HG02571 (cell line): ENCODE data around the gene TMC8.
"Not testable (repeated sequence)": the region's sequence is repeated elsewhere in the genome, so short reads cannot be mapped to it uniquely, and the experiment has no call there.

Source experiments
- ATAC-seq: cut with Tn5 transposase; IDR thresholded peaks from one replicate; pipeline ENCODE4 v1.9.1; 2021; ENCODE audit warnings: mild to moderate bottlenecking, moderate library complexity; ENCODE audit not compliant: unreplicated experiment

The TMC8 gene

DNA sequence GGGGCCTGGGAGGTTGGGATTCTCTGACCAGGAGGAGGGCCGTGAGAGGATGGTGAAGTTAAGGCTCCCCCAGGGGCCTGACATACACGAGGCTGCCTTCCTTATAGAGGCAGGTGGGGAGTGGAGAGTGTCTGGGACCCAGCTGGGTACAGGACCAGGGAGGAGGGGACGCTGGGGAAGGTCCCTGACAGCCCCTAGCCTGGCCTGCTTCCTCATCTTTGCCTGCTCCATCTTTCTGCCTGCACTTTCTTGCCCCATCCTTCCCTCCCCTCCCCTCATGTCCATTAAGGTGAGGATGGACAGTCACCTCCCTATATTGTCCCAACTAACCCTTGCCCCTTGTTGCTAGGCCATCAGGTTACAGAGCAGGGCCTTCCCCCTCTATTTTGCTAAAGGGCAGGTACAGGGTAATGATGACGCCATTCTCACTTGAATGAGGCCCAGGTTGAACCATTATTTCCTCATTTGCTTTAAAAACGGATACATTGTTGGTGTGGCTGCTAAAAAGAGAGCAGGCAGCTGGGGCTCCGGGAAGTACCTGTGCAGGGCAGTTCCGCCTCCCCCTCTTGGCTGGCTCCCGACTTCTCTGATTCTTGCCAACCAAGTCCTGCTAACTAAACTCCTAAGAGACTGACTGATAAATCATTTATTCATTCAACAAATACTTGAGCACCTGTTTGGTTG lies 16.9 kb downstream of the TMC8 start:
- ATAC-seq = no peak

DNA sequence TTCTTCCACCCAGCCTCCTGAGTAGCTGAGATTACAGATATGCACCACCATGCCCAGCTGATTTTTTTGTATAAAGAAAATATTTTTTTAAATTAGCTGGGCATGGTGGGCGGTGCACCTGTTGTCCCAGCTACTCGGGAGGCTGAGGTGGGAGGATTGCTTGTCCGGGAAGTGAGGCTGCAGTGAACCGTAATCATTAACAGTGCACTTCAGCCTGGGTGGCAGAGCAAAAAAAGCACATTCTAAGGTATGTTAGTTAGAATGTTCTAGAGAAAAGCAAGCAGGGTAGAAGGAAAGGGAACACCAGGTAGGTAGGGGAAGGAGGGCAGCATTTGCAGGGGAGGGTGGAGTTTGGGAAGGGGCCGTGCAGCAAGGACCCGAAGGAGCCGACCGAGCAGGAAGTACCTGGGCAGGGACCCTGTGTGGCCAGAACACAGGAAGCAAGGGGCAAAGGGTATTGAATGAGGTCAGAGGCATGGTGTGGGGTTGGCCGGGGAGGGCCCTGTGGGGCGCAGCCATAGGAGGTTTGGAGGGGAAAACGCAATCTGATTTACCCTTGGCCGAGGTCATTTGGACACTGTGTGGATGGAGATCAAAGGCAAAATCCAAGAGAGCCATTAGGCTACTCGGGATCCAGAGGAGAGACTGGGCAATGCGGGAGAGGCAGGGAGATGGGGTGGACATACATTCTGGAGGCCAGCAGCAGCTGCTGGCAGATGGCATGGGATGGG lies 17.9 kb downstream of the TMC8 start:
- ATAC-seq = no peak

DNA sequence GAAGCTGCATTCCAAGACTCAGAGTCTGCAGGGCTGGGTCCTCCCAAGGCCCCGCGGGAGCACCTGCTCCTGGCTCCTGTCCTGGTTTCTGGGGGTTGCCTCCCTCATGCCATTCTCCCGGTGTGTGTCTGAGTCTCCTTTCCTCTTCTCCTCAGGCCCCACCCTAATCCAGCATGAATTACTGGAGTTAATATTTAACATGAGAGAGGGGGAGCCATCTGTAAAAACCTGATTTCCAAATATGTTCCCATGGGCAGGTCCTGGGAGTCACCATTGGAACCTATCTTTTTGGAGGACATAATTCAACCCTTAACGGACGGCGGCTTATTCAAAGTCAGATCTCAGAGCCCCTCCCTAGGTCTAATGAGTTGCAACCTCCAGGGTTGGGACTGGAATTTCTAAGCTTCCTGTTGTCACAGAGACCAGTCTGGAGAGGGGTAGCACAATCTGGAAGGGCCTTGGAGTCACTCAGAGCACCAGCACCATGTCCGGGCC lies 21.0 kb downstream of the TMC8 start:
- no peak for ATAC-seq

DNA sequence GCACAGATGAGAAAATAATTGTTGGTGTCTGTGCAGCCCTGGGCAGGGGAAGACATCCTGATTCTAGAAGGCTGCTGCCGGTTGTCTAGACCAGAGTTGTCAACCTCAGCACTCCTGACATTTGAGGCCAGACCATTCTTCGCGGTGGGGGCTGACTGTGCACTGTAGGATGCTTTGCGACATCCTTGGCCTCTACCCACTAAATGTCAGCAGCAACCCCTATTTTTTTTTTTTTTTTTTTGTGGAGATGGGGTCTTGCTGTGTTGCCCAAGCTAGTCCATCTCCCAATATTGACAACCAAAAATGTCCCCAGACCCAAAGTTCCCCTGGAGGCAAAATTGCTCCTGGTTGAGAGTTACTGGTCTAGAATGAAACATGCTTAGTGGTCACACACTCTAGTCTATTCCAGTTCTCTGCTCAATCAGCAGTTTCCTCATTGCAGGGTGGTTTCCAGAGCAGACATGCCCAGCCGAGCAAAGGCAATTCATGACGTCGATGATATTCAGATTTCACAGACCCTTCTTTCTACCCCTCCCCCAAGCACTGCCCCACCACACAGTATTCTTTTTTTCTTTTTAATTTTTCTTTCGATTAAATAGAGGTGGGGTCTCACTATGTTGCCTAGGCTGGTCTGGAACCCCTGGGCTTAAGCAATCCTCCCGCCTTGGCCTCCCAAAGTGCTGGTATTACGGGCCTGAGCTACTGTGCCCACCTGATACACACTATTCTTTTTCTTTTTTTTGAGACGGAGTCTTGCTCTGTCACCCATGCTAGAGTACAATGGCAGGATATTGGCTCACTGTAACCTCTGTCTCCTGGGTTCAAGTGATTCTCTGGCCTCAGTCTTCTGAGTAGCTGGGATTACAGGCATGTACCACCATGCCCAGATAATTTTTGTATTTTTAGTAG lies 24.6 kb downstream of the TMC8 start:
- ATAC-seq = peak; percentile 53

DNA sequence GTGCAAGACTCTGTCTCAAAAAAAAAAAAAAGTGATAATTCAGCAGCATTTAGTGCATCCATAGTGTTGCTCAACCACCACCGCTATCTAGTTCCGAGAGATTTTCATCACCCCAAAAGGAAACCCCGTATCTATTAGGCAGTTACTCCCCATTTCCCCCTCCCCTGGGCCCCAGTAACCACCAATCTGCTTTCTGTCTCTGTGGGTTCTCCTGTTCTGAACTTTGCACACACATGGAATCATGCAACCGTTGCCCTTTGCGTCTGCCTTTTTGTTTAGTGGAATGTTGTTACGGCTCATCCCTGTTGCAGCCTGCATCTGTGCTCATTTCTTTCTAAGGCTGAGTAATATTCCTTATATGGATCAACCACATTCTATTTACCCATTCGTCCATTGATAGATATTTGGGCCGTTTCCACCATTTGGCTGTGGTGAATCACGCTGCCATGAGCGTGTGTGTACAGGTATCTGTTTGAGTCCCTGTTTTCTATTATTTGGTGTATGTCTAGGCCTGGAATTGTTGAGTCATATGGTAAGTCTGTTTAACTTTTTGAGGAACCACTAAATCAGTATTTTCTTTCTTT lies 29.1 kb downstream of the TMC8 start:
- no peak for ATAC-seq

DNA sequence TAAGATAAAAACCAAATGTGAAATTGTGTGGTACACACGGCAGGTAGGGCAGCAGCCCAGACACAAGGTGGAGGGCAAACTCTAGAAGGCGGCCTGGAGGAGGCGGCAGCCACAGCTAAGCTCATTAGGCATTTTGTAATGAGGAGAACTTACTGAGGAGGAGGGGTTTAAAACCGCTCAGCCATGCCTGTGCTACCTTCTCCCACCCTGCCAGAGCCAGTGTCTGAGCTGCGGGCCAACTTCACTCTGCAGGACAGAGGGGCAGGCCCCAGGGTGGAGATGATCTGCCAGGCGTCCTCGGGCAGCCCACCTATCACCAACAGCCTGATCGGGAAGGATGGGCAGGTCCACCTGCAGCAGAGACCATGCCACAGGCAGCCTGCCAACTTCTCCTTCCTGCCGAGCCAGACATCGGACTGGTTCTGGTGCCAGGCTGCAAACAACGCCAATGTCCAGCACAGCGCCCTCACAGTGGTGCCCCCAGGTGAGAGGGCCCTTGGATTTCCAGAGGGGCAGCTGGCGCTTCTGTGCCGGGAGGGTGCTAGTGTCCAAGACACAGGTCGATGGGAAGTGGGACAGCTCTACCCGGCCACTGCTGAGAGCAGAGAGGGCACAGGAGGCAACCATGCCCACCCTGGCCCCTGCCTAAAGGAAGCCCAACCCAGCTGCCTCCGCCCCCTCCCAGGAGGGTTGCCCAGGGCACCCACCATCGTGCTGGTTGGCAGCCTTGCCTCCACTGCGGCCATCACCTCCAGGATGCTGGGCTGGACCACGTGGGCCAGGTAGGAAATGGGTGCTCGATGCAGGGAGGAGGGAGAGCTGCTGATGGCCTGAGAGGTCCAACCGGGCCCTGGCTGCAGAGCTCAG lies 33.5 kb downstream of the TMC8 start:
- ATAC-seq = no peak

DNA sequence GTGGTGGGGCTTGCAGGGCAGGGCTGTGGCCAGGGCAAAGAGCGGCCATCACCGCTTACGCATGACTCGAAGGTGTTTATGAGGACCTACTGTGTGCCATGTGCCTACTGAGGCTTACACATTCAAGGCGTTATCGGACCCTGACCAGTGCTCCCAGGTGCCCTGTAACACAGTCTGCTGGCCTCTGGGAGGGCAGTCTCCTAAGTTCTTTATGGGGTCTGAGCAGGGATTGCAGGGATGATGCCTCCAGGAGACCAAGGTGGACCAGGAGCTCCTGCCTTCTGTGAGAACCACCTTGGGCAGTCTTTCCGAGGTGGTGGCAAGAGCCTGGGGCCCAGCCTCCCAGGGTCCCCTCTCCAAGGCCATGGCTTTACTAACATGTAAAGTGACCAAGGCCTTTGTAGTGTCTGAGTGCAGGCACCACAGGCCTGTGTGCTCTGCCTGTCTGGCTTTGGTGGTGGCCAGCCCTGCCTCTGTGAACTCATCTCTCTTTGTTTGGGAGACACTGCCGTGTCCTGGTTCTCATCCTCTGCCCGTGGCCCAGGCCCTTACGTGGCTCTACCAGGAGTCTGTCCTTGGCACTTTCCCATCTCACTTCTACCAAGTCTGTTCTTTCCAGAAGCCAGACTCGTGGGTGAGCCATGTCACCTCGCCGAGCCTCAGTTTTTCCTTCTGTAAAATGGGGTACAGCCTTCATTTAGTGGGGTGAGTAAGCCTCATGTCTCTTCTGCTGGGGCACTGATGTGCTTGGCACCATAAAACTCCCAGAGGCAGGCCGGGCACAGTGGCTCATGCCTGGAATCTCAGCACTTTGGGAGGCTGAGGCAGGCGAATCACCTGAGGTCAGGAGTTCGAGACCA lies 34.4 kb downstream of the TMC8 start:
- no peak for ATAC-seq

DNA sequence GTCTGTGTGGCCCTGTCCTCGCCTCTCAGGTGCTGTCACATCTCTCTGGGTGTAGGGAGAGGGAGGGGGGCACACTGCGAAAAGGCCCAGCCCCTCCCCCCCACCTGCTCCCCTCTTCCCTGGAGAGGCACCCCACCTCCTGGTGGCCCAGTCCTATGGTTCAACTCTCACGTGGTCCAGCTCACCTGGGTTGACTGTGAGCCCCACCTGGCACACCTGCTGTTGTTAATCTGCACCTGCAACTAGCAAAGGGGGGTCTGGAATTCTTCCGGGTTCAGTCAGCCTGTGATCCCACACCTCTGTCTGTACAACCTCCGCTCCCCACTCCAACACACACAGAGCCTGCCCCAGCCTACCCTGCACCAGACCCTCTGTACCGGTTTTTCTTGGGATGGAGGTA lies 35.8 kb downstream of the TMC8 start:
- no peak for ATAC-seq

DNA sequence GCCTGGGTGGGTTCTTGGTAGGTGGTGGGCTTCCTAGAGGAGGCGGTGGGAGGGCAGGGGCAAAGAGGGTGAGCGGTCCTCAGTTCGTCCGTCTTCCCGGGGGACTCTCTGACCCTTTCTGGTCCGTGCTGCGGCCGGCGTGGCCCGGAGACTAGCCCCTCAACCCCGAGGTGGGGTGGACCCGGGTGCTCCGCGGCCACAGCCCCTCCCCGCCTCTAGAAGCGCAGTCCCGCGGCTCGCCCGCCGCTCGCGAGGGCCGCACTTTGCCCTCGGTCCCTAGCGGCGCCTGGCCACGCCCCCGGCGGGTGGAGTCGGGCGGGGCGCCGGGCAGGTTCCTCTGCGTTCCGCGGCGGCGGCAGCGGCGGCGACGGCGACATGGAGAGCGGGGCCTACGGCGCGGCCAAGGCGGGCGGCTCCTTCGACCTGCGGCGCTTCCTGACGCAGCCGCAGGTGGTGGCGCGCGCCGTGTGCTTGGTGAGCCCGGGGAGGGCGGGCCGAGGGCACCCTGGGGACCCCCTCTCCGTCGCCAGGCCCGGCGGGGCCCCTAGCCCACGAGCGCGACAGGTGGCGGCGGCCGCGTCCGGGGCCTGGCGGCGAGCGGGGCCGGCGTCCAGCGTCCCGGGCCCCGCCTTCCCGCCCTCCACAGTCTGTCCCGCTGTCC lies 37.8 kb downstream of the TMC8 start, which contains the start of gene SYNGR2:
TSS of gene SYNGR2 (plus strand) at position 340 of the 661 bp plus-strand sequence. CDS start at position 376, 36 bp downstream.
- no peak for ATAC-seq

DNA sequence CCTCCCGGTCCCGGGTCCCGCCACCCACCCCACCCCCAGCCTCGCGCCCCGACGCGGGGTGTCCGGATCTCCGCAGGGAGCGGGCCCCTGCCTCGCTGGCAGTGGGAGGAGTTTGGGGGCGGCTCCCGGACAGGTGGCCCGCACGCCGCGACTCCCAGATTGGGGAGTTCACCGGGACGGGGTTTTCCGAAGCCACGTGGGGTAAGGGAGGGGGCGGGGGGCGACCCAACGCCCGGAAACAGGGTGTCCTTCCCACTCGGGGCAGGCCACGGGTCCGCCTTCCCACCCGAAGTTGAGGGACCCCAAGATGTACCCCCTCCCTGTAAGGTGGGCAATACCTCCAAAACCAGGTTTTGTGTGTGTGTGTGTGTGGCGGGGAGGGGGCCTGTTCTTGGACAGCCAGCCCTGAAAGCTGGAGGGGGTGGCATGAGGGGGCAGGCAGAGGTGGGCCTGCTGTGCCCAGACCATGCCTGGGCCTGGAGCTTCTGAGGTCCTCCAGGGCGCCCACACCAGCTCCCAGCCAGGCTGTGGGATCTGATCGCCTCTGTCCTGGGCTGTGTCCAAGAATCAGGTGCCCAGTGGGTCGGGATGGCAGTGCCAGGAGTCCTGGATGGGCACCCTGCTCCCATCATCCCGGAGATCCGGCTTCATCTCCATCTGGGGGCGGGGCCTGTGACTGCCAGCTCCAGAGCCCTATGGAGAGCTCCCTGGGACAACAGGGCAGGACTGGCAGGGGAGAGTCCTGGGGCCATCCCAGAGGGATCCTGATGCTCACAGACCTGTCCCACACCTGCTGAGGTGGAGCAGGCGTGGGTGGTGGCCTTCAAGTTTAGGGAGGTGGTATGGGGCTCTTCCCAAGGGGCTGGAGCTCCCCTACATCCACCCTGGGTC lies 38.6 kb downstream of the TMC8 start:
- no peak for ATAC-seq

DNA sequence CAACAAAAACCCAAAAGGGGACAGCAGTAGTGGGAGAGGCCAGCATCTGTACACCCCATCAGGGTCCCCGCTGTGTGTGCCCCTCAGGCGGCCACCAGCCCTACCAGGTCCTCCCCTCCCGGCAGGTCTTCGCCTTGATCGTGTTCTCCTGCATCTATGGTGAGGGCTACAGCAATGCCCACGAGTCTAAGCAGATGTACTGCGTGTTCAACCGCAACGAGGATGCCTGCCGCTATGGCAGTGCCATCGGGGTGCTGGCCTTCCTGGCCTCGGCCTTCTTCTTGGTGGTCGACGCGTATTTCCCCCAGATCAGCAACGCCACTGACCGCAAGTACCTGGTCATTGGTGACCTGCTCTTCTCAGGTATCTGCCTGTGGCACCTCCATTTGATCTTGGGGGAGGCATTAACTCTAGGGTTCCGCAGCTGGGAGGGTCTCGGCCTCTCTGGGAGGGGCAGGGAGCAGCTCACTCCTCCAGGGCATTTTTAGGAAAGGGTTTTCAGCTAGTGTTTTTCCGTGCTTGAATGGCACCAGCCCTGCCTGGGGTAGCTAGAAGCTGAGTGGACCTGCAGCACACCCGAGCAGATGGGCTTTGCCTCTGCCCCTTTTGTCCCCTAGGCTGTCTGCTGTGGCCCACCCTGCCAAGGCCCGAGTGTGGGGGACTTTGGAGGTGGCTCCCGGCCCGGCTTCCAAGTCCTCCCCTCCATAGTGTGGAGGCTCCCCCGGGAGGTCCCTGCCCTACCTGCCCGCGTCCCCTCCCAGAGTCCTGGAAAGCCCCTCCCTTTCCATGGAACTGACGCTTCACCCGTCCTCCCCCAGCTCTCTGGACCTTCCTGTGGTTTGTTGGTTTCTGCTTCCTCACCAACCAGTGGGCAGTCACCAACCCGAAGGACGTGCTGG lies 40.4 kb downstream of the TMC8 start:
- no peak for ATAC-seq

DNA sequence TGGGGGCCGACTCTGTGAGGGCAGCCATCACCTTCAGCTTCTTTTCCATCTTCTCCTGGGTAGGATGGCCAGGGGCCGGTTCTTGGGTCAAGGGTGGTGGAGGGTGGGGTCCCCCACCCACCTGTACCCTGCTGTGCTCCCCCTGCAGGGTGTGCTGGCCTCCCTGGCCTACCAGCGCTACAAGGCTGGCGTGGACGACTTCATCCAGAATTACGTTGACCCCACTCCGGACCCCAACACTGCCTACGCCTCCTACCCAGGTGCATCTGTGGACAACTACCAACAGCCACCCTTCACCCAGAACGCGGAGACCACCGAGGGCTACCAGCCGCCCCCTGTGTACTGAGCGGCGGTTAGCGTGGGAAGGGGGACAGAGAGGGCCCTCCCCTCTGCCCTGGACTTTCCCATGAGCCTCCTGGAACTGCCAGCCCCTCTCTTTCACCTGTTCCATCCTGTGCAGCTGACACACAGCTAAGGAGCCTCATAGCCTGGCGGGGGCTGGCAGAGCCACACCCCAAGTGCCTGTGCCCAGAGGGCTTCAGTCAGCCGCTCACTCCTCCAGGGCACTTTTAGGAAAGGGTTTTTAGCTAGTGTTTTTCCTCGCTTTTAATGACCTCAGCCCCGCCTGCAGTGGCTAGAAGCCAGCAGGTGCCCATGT lies 41.1 kb downstream of the TMC8 start:
- not testable (repeated sequence) for ATAC-seq

DNA sequence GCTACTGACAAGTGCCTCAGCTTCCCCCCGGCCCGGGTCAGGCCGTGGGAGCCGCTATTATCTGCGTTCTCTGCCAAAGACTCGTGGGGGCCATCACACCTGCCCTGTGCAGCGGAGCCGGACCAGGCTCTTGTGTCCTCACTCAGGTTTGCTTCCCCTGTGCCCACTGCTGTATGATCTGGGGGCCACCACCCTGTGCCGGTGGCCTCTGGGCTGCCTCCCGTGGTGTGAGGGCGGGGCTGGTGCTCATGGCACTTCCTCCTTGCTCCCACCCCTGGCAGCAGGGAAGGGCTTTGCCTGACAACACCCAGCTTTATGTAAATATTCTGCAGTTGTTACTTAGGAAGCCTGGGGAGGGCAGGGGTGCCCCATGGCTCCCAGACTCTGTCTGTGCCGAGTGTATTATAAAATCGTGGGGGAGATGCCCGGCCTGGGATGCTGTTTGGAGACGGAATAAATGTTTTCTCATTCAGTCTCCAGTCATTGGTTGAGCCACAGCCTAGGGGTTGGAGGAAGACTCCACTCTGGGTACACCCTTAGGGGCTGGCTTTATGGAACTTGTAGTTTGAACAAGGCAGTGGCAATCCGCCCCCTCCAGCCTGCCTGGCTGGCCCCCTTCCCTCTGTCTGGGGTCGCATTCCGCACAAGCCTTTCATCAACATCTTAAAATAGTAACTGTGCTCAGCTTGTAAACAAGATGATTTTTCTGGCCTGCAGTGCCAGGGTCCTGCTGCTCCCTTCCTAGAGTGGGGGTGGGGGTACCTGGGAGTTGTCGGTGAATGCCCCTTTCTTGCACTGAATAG lies 41.9 kb downstream of the TMC8 start:
- no peak for ATAC-seq

DNA sequence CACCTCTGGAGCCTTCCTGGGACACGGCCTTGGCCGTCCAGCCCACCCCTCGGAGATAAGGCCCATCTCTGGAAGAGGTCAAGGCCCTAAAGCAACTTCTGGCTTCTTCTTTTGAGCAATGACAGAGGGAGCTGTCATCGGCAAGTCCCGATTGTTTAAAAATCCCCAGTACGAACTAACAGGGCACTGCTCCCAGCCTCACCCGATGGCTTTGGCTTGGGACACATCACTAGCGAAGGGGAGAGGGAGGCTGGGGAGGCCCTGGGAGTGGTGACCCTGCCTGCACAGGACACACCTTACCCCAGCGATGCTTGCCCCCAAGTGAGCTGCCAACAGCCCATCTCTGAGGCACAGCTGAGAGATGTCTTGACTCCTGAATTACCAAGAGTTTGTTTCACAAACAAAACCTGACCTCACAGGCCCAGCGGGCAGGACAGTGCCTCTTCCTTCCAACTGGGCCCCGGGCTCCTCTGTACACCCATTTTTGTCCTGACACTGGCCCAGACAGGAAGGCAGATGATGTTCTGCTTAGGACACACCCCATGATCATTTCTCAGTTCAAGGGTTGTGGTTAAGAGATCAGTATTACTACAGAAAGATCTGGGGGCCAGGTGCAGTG lies 42.6 kb downstream of the TMC8 start:
- ATAC-seq = no peak
